NT2/D1 (cell line): ENCODE data around the gene C2CD2.

Experiments used
- DNase-seq: peaks from one replicate; pipeline ENCODE4 v3.0.0-alpha.2; 2011; ENCODE audit warnings: low read depth, low spot score
- H3K27me3 ChIP-seq: 2 replicates; pipeline ENCODE4 v1.6.0; 2011; ENCODE audit warnings: mild to moderate bottlenecking; ENCODE audit not compliant: insufficient read length, insufficient read depth
- H3K36me3 ChIP-seq: 2 replicates; pipeline ENCODE4 v1.6.1; 2011; ENCODE audit warnings: mild to moderate bottlenecking, low read length, mixed read lengths; ENCODE audit not compliant: insufficient read depth, insufficient read length
- H3K4me1 ChIP-seq: 2 replicates; pipeline ENCODE4 v1.5.1; 2011; ENCODE audit not compliant: insufficient read depth, insufficient read length
- H3K4me3 ChIP-seq: 2 replicates; pipeline ENCODE4 v1.5.1; 2011; ENCODE audit warnings: low read depth; ENCODE audit not compliant: insufficient read length
- H3K9ac ChIP-seq: 2 replicates; pipeline ENCODE4 v1.6.0; 2011; ENCODE audit warnings: low read depth; ENCODE audit not compliant: insufficient read length
- H3K9me3 ChIP-seq: 2 replicates; pipeline ENCODE4 v1.5.1; 2011; ENCODE audit warnings: mild to moderate bottlenecking, low read length; ENCODE audit not compliant: insufficient read depth
- SUZ12 ChIP-seq: IDR thresholded peaks from 2 replicates; pipeline ENCODE4 v1.6.1; 2011; ENCODE audit not compliant: insufficient read length, insufficient read depth; ENCODE audit errors: extremely low read depth
- YY1 ChIP-seq: IDR thresholded peaks from 2 replicates; pipeline ENCODE4 v1.6.1; 2011; ENCODE audit not compliant: insufficient read length, insufficient read depth
- ZNF274 ChIP-seq: IDR thresholded peaks from 2 replicates; pipeline ENCODE4 v1.6.1; 2011; ENCODE audit warnings: mild to moderate bottlenecking, low read depth, low read length

Gene C2CD2

DNA sequence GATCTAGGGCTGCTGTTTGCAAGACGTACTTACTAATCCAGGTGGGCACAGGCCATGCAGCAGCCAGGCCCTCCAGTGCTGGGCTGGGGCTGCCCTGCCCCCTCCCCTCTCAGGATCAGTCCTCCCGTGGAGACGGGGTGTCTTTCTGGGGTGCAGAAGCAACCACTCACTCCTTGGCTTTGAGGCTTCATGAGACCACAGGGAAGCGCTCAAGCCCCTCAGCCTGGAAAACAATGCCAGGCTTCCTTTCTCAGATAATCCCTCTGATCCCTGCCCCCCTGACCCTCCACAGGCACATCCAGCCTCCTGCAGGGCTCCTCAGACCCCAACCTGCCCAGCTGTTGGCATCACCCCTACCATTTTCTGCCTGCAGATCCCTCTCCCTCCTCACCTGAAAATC lies 13.9 kb upstream of the C2CD2 start:
- no peaks in the 10 kb centered on the region for H3K9me3 ChIP-seq
- no peak for DNase-seq
- TF ChIP-seq ZNF274 (no peak), YY1 (no peak), SUZ12 (no peak)
- H3K36me3 ChIP-seq = no peaks in the 10 kb centered on the region
- H3K9ac ChIP-seq = no peak overlapping the region
- no peak overlapping the region for H3K4me3 ChIP-seq
- H3K27me3 ChIP-seq = no peaks in the 10 kb centered on the region
- H3K4me1 ChIP-seq = peaks cover 10% of the 10 kb centered on the region

DNA sequence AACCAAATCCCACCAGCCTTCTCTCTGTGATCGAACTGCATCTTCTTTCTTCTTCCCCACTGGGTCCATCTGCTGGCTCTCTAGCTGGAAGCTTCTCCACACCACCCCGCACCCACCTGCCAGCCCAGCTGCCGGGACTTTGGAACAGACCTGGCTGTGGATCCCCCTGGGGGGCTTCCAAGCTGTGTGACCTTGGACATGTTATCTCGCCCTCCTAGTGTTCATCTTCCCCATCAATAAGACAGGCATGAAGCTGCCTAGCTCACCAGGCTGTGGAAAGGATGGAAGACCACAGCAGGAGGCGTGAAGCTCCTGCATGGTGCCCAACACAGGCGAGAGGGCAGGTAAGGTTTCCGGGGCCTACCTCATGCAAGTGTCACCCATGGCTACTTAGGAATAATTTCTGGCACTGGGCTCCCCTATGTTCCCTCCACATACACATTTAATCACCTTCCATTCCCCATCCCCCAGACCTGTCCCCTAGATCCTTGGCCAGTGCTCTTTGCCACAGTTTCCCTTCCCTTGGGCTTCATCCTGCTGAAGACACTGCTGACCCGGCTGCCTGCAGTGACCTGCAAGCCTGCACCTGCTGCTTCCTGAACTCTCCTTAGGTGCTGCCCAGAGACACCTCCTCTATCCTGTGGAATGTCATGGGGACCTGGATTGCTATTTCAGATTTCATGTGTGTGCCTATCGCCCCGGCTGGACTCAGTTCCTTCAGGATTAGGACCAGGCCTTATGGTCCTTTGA lies 13.2 kb upstream of the C2CD2 start:
- Histone ChIP-seq H3K27me3 (no peaks in the 10 kb centered on the region), H3K36me3 (no peaks in the 10 kb centered on the region), H3K9ac (no peak overlapping the region), H3K4me3 (no peak overlapping the region), H3K9me3 (no peaks in the 10 kb centered on the region), H3K4me1 (peaks cover 16% of the 10 kb centered on the region)
- DNase-seq = no peak
- TF ChIP-seq ZNF274 (no peak), YY1 (no peak), SUZ12 (no peak)

DNA sequence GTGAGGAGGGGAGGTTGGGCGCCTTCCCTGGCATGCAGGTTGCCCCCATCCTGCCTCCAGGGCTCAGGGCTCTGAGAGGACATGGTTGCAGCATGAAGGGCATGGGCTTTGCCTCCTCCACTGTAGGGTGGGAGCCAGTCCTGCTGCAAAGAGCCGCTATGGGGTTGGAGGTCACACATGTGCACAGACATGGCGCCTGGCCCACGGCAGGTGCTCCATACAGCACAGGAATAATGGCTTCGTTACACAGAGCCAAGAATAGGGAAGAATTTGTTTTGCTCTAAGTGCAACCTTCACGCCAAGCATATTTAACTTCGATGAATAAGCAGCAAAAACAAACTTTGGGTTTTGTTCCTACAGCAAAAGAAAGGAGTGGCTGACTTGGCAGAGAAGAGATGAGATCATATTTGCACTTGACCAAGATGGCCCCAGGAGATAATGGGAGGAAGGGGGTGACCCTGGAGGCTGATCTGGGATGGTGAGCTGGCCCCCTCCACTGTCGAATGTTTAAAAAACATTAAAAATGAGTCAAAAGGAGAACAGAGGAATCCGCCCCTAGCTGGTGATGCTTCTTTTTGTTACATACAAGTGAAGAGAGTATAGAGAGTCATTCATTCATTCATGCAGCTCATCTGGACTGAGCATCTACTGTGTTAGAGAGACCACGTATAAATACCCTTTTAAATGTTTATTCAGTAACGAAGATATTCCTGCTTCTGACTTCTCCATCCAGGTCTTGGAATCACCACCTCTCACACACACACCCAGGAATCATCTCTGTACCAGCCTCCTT lies 12.4 kb upstream of the C2CD2 start:
- Histone ChIP-seq H3K4me1 (peaks cover 21% of the 10 kb centered on the region), H3K36me3 (no peaks in the 10 kb centered on the region), H3K27me3 (no peaks in the 10 kb centered on the region), H3K9ac (no peak overlapping the region), H3K9me3 (no peaks in the 10 kb centered on the region), H3K4me3 (no peak overlapping the region)
- no peak for DNase-seq
- TF ChIP-seq ZNF274 (no peak), SUZ12 (no peak), YY1 (no peak)

DNA sequence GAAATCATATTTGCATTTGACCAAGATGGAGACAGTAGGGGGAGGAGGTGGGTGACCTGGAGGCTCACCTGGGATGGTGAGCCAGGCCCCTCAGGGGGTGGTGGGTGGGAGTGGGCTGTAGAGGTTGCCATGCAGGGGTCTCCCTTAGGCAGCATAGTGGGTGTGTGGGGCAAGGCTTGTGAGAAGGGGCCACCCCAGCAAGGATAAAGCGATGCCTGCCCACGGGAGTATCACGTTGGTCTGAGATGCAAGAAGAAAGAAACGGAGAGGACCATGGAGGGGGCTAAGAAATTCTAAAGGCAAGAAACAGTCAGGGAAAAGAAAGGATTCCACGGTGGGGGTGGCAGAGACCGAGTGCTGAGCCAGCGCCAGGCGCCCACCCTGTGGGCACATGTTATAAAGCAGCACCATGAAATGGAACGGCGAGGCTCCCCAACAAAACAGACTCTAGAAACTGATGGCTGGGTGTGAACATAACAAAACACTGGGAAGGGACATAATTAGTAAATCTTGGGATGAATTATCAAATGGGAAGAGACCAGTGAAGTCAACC lies 11.7 kb upstream of the C2CD2 start:
- H3K27me3 ChIP-seq = no peaks in the 10 kb centered on the region
- H3K36me3 ChIP-seq = no peaks in the 10 kb centered on the region

DNA sequence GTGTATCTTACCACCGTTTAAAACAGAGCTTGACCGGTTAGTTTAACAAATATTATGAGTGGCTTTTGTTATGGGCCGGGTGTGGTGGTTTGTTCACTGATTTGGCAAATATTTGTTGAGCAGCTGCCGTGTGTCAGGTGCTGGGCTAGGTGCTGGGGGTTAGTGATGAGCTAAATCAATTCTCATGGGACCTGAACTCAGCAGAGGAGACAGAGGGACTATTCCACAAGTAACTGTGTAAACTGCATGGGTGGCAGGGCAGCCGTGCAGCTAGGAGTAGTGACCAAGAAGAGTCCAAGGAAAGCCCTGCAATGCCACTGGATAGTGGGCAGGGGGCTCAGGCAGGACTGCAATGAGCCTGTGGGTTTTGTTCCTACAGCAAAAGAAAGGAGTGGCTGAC lies 11.2 kb upstream of the C2CD2 start:
- peaks cover 24% of the 10 kb centered on the region for H3K4me1 ChIP-seq
- TF ChIP-seq ZNF274 (no peak), YY1 (no peak), SUZ12 (no peak)
- no peaks in the 10 kb centered on the region for H3K27me3 ChIP-seq

More for the DNA sequence above, 11.7 kb upstream of the C2CD2 start:
- TF ChIP-seq ZNF274 (no peak), SUZ12 (no peak), YY1 (no peak)
- Histone ChIP-seq H3K4me3 (no peak overlapping the region), H3K9me3 (no peaks in the 10 kb centered on the region), H3K9ac (no peak overlapping the region), H3K4me1 (peaks cover 24% of the 10 kb centered on the region)
- no peak for DNase-seq

DNA sequence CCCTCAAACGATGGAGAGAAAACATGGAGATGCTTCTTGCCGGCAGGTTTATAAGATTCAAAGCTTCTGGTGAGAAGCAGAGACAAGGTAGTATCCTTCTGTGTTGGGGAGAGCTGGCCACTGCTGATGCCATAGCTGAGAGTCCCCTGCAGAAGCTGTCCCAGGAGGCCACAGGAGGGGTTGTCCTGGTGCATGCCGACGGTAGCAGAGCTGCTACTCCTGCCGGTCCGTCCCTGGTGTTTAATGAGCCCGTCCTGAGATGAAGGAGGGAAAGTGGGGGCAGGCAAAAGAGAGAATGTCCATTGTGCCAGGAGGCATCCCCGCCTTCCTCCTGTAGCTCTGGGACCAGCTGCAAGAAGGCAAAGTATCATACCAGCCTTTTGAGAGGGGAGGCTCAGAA lies 10.4 kb upstream of the C2CD2 start:
- TF ChIP-seq YY1 = no peak
- no peak for TF ChIP-seq SUZ12
- Histone ChIP-seq H3K4me3 (no peak overlapping the region), H3K9me3 (no peaks in the 10 kb centered on the region), H3K36me3 (no peaks in the 10 kb centered on the region), H3K4me1 (peaks cover 22% of the 10 kb centered on the region), H3K9ac (no peak overlapping the region), H3K27me3 (no peaks in the 10 kb centered on the region)
- DNase-seq = no peak

More for the DNA sequence above, 11.2 kb upstream of the C2CD2 start:
- no peak for DNase-seq
- H3K36me3 ChIP-seq = no peaks in the 10 kb centered on the region
- H3K4me3 ChIP-seq = no peak overlapping the region
- H3K9me3 ChIP-seq = no peaks in the 10 kb centered on the region
- H3K9ac ChIP-seq = no peak overlapping the region

DNA sequence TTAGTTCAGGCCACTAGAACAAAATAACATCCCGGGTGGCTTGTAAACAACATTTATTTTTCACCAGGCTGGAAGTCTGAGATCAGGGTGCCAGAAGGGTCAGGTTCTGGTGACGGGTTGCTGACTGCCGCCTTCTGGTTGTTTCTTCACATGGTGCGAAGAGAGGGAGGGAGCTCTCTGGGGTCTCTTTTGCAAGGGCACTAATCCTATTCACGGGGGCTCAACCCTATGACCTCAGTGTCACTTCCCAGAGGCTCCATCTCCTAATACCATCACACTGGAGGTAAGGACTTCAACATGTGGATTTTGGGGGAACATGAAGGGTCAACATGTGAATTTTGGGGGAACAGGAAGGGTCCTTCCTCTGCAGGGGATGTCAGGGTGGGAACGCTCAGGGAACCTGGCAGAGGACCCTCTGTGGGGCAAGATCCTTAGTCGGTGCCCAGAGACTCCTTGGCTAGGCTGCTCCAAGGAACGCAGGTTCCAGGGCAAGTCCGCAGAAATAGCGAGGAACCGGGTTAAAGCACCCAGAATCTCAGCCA lies 8.7 kb upstream of the C2CD2 start:
- Histone ChIP-seq H3K27me3 (no peaks in the 10 kb centered on the region), H3K4me1 (peaks cover 28% of the 10 kb centered on the region), H3K9ac (no peak overlapping the region), H3K9me3 (no peaks in the 10 kb centered on the region), H3K36me3 (no peaks in the 10 kb centered on the region), H3K4me3 (no peak overlapping the region)
- no peak for TF ChIP-seq SUZ12
- DNase-seq = no peak
